Superior temporal gyrus (tissue), 1 donor: Measurements from ENCODE around the gene HOXC9.
A peak's percentile ranks its signal among the peaks of the same experiment; 100 is the strongest.

Experiments
- DNase-seq: peaks from one replicate; pipeline ENCODE4 v3.0.0-alpha.2; 2016; ENCODE audit errors: extremely low spot score

The HOXC9 gene

GRCh38 chr12:53988541-53989226 is 11.3 kb upstream of the HOXC9 start:
- no peak for DNase-seq

- peak; percentile 31 for DNase-seq
These were observed 10.5 kb upstream of the HOXC9 start for GRCh38 chr12:53989227-53990113.

GRCh38 chr12:53990311-53991076 is 9.5 kb upstream of the HOXC9 start:
- no peak for DNase-seq

- DNase-seq = no peak
These were observed 8.9 kb upstream of the HOXC9 start for GRCh38 chr12:53991077-53991460.

GRCh38 chr12:53992377-53992889 is 7.5 kb upstream of the HOXC9 start:
- DNase-seq = no peak

GRCh38 chr12:53993162-53994008 is 6.6 kb upstream of the HOXC9 start:
- DNase-seq = no peak

- no peak for DNase-seq
These were observed 6.0 kb upstream of the HOXC9 start for GRCh38 chr12:53994009-53994263.

- DNase-seq = no peak
These were observed 5.5 kb upstream of the HOXC9 start for GRCh38 chr12:53994264-53995001.

GRCh38 chr12:53995002-53995377 is 5.0 kb upstream of the HOXC9 start:
- no peak for DNase-seq

GRCh38 chr12:53995378-53996239 is 4.4 kb upstream of the HOXC9 start:
- no peak for DNase-seq

- no peak for DNase-seq
These were observed 3.4 kb upstream of the HOXC9 start for GRCh38 chr12:53996240-53997203.

- no peak for DNase-seq
These were observed 2.5 kb upstream of the HOXC9 start for GRCh38 chr12:53997204-53998109.

GRCh38 chr12:53998110-53998899 is 1.7 kb upstream of the HOXC9 start:
- DNase-seq = no peak

GRCh38 chr12:53998900-53999236 is 1.1 kb upstream of the HOXC9 start:
- DNase-seq = no peak

GRCh38 chr12:53999559-54000115 is 324 bp upstream of the HOXC9 start:
- no peak for DNase-seq
